Endometrial microvascular endothelial cells (primary cell): ENCODE results near the gene ALDOA. TPM values are rescaled to one million over a fixed set of nuclear protein-coding genes. Genes with fewer than 3 reads are reported as not detected.

ENCODE experiments used
- in situ Hi-C: cut with HindIII; loops from 2 replicates; pipeline ENCODE4 v1.10.0; 2017; ENCODE audit warnings: low sequenced_read_pairs, low pct_unique_long_range_greater_than_20kb; ENCODE audit errors: inconsistent ontology term
- total RNA-seq: library from RNA; depleted of rRNA; stranded (reverse); fragments of >200 nt; gene quantifications from one replicate; pipeline ENCODE4 v1.2.3, GENCODE V29; 2015; ENCODE audit errors: inconsistent ontology term

ALDOA gene
- total RNA-seq, 1 donor from 2014 or later: 1,335 TPM

- in situ Hi-C loops: no loop called here
Measured at GRCh38 chr16:30086291-30087140, 21.0 kb downstream of the ALDOA start.

- in situ Hi-C loops: no loop called here
Measured at GRCh38 chr16:30087181-30087898, 21.8 kb downstream of the ALDOA start.

DNA sequence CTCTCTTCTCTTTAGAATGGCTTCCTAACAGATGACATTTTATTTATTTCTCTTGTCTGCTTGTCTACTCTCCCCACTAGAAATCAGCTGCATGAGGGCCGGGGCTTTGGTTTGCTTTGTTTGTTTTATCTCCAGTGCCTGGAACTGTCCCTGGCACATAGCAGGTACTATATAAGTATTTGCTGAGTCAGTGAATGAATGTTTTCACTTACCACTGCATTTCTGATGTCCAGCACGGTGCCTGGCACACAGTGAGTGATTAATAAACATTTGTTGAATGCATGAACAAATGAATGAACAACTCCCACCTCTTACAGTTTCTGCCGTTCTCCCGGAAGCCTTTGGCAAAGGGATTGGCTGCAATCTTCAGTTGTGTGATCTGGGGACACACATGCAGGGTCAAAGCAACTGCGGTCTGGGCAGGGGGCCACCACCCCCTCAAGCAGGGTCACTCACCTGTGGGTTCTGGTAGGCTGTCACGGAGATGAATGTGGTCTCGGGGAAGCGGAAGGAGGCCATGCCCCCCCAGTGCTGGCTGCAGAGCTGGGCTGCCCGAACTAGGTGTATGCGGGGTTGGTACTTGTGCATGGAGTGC lies 22.8 kb downstream of the ALDOA start:
- in situ Hi-C loops: no loop called here

DNA sequence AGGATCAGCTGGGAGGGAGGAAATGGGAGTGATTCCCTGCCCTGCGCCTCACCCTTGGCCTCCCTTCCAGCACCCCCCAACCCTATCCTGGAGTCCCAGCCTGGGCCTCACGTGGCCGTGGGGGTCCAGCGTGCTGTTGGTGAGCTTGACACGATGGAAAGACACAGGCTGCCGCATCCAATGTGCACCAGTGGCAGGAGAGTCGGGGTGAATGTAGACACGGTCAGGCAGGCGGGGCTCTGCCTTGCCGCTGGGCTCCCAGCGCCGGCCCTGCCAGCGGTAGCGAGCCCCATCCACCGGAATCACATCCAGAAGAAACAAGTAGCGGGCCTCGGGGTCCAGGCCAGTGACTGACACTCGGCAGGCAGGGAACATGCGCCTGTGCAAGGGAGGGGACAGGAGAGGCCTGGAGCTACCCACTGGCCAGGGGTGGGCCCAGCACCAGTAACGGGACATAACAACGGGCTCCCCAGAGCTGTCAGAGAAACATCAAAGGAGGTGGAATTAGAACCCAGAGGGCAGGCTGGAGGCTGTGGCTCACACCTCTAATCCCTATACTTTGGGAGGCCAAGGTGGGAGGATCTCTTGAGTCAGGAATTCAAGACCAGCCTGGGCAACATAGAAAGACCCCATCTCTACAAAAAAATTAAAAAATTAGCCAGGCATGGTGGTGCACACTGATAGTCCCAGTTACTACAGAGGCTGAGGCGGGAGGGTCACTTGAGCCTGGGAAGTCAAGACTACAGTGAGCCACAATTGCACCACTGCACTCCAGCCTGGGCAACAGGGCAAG lies 23.5 kb downstream of the ALDOA start:
- in situ Hi-C loops: no loop called here

DNA sequence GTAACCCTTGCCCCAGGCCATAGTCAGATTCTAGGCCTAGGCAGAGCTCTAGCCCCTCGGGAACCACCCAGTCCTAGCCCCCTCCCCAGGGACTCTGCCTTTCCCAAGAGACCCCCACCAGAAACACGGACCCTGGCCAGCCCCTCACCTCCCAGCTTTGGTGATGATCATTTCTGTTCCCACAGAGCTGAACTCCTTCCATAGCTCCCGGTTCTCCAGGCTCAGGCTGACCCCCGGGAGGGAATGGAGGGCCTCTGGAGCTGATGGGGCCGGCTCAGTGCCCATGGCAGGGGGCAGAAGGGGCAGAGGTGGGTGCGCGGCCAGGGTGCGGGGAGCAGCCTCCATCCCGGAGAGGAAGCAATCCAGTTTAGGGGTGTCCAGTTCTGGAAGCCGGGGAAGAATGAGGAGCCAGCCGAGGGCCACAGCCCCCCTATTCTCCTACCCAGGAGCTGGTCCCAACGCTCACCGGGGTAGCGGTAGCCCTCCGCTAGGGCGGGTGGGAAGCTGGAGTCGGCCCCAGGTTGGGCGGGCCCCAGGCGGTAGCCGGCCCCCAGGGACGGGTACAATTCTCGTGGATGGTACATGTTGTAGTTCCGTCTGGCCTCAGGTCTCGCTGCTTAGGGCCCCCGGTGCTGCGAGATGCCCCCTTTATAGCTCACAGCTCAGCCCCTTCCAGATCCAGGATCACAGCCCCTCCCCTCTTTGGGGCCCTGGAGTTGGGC lies 25.2 kb downstream of the ALDOA start:
- in situ Hi-C loops: no loop called here

DNA sequence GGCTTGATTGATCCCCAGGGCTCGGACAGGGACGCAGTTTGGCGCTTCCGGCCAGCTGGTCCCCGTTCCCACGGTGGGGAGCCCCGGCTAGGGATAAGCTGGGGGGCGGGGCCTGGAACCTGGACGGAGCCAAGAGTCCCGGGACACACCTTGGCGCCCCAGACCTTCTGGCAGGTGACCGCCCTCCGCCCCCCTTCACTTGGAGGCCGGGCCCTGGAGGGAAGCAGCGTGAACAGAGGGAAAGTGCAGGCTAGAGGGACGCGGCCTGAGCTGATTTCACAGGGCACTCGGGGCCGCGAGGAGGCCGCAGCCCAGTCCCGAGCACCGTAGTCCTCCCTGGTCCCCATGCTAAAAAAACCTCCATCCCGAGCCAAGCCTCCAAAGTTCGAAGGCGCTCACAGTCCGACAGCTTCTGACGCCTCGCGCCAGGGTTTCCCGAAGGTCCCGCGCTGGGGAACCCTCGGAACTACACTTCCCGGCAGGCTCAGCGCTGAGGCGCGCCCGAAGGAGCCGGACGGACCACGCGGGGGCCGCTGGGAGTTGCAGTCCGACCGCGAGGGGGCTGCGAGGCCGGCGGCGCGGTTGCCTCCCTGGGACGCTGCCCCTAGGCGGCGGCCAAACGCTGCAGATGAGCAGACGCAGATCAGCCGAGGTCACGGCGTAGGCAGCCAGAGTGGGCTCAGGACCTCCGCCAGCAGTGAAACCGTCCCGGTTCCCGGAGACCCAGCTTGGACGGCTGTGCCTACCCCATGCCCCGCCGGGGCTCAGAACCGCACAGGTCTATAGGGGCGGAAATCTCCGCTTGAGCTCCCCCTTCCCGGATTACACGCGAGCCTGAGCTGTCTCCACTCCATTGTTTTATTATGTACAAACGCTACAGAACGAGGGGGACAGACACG lies 26.2 kb downstream of the ALDOA start, which contains the start of gene TBX6:
TSS of gene TBX6 (minus strand) at position 451 of the 899 bp plus-strand sequence. CDS start 731 bp downstream, outside the sequence.
- in situ Hi-C loops: no loop called here

GRCh38 chr16:30092373-30093010 lies 26.9 kb downstream of the ALDOA start:
- in situ Hi-C loops: no loop called here

DNA sequence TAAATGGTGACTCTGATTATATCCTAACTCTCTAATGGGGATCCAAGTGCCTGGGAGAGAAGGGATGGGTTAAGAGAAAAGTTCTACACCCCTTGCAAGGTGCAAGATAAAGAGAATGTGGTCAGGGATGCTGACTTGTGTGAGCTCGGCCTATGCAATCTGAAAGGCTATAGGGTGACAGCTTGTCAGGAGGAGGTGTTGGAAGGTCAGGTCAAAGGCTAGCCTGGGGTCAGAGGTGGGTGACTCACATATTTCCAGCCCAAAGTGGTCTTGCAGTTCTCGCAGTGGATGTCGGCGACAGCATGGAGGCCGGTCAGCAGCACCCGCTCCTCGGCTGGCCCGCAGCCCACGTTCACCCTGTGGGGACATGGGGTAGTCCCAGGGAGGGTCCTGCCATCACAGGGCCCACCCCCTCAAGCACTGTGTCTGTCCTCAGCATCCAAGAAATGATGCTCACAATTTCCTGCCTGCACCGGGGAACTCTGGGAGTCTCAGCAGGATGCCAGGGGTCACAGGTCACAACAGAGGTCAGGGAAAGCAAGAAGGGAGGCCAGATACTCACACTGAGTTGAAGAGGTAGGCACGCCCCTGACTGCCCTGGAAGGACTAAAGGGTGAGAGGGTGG lies 29.1 kb downstream of the ALDOA start:
- in situ Hi-C loops: no loop called here

GRCh38 chr16:30095166-30096078 lies 29.9 kb downstream of the ALDOA start:
- in situ Hi-C loops: no loop called here

- in situ Hi-C loops: no loop called here
Measured at GRCh38 chr16:30096105-30096861, 30.7 kb downstream of the ALDOA start, which contains the start of gene YPEL3. TSS of gene YPEL3 (minus strand) at chr16:30096213. CDS start at chr16:30095482, 731 bp downstream.

- in situ Hi-C loops: no loop called here
Measured at GRCh38 chr16:30096862-30097563, 31.5 kb downstream of the ALDOA start.

DNA sequence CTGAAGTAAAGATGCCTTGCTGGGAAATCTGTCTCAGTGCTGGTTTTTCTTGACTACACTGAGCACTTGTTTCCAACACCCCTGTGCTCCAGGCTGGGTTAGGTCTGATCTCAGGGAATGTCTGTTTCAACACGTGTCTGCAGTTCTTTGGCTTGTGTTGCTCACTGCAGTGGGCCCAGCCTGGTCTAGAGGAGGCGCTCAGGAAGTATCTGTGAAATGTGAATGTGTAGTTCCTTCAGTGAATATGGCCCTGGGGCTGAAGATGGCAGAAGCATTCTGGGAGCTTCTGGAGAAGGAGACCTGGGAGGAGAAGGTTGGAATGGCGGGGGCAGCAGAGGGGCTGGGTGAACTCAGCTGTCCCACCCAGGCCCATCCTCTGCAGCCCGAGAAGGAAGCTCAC lies 38.5 kb downstream of the ALDOA start:
- in situ Hi-C loops: no loop called here

GRCh38 chr16:30104492-30104891 lies 38.9 kb downstream of the ALDOA start:
- in situ Hi-C loops: no loop called here
